T-helper 1 cell treated with Interleukin-12 subunit alpha and Interleukin-12 subunit beta and Interleukin-4 antibody, amounts not matched to agents 30 ng/mL and 1 ng/mL, for 36 hours (primary cell): ENCODE measurements around the gene WBP4. TPM values are rescaled to one million over a fixed set of nuclear protein-coding genes. Genes with fewer than 3 reads are reported as not detected.
"Not testable (repeated sequence)": the region's sequence is repeated elsewhere in the genome, so short reads cannot be mapped to it uniquely, and the experiment has no call there.

ENCODE experiments used
- intact Hi-C: fragments of 100-400 bp; cut with micrococcal nuclease; formaldehyde crosslinking; loops from one replicate; pipeline ENCODE4 v1.15.1; 2024
- total RNA-seq: library from RNA; stranded (reverse); gene quantifications from 2 replicates; pipeline ENCODE4 v1.2.3, GENCODE V29; 2022

The WBP4 gene, protein sequence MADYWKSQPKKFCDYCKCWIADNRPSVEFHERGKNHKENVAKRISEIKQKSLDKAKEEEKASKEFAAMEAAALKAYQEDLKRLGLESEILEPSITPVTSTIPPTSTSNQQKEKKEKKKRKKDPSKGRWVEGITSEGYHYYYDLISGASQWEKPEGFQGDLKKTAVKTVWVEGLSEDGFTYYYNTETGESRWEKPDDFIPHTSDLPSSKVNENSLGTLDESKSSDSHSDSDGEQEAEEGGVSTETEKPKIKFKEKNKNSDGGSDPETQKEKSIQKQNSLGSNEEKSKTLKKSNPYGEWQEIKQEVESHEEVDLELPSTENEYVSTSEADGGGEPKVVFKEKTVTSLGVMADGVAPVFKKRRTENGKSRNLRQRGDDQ
- total RNA-seq: 10.2 TPM in 2 replicates

GRCh38 chr13:41061075-41061913, at the start of gene WBP4:
TSS of gene WBP4 (plus strand) at chr13:41061509. CDS start at chr13:41061674, 165 bp downstream.
- intact Hi-C loops: loop anchor here (1.0 to 10.0 kb wide), 15 partner anchors 42 to 1211 kb away; partner anchors contain the start of genes AKAP11, ELF1, KBTBD6 and KBTBD7

- intact Hi-C loops: no loop called here
Observed at GRCh38 chr13:41012536-41012935, 48.8 kb upstream of the WBP4 start.

DNA sequence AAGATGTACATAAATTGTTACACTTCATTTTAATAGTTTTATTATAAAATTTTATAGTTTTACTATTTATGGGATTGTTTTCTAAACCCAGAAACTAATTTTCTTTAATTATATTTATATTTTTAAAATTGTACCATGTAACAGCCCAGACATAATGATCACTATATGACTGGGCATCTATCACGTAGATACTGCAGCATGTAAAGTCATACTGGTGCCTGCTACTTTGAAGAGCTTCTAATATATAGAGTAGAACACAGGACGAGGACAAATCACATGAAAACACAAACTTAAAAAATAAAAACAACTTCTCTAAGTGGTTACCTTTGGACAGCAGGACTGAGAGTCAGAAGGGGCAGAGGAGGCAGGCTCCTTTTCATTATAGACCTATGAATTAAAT, 47.5 kb upstream of the WBP4 start:
- intact Hi-C loops: no loop called here

DNA sequence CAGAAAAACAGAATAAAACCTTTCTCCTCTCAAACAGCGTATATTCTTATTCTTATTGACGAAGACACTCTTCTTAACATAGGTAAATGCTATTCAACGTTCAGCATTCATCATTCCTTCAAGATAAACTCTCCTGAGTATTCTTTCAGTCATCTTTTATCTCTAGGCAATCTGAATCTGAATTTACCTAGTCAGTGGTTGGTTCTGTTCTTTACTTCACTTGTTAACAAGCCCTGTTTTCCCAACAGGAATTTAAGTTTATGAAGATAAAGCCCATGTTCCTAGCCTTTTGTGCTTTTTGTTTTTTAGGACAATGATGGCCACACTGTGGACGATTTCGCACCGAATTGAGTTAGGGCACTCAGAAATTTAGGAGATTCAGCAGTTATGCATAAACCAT, 45.4 kb upstream of the WBP4 start:
- intact Hi-C loops: loop anchor here (5.0 kb wide), 2 partner anchors 349 to 1976 kb away; partner anchors contain the start of genes EPSTI1 and FOXO1

- intact Hi-C loops: loop anchor here (5.0 kb wide), 2 partner anchors 350 to 1975 kb away; partner anchors contain the start of genes EPSTI1 and FOXO1
Observed at GRCh38 chr13:41017159-41017558, 44.1 kb upstream of the WBP4 start.

GRCh38 chr13:41017817-41018601, 43.3 kb upstream of the WBP4 start:
- intact Hi-C loops: loop anchor here (2.0 to 5.0 kb wide), 5 partner anchors 13 to 1974 kb away; partner anchors contain the start of genes EPSTI1, FOXO1, MRPS31 and MTRF1

- intact Hi-C loops: loop anchor here (2.0 to 5.0 kb wide), 5 partner anchors 14 to 1974 kb away; partner anchors contain the start of genes EPSTI1, FOXO1, MRPS31 and MTRF1
Observed at GRCh38 chr13:41018602-41018948, 42.7 kb upstream of the WBP4 start.

DNA sequence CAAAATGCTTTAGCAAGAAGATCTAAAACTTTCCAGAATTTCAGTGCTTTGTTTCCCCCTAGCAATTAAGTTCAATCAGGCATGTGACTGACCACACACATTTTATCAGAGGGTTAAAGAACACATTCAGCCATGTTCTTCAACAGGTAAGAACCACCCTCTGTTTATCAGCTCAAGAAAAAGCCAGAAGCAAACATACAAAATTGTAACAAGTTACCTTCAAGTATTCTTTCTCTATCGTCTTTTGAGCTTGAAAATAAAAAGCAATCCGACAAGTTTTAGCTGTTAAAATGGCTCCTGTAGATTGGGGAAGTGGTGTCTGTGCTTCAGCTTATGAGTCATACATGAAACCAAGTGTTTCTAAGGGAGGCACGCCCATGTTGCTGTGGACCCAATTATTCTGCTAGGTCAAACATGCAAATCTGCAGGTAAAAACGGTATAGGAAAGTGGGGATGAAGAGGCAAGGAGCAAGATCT, 42.3 kb upstream of the WBP4 start, which contains the start of gene ELF1:
Gene ELF1, minus strand, starts transcription at position 306 of the 477 bp plus-strand sequence. CDS start 37,262 bp downstream, outside the sequence.
- intact Hi-C loops: loop anchor here (1.0 to 5.0 kb wide), 11 partner anchors 11 to 1973 kb away; partner anchors contain the start of genes EPSTI1, FOXO1, KBTBD6 and KBTBD7

DNA sequence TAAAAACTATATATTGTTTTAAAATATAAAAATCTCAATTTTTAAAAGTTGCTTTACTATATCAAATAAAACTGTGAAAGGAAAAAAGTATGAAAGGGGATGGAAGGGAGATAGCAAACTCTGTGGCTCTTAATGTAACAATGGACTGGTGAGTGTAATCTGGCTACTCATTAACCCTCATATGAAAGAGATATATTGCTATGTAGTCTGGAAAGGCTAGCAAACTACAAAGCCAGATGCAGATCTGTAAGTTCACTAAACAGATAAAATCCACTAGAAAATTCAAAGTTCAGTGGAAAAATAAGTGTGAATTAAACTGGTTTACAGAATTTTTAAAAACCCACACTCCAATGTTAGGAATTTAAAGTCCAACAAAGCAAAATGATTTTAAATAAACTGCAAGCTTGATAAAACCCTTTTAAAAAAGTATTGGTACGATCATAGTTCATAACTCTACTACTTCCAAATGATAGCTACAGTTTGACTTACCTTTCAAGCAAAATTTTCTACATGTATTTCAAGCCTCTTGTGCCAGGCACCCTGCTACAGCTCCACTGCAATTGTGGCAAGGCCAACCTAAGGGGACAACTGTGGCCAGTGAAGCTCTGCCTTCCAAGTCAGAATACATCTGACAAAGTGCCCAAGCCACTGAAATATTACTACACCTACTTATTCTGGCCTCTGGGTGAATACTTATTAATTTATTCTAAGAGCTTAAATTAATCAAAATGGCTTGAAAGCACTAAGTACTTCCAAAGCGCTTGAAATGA, 41.5 kb upstream of the WBP4 start:
- intact Hi-C loops: loop anchor here (1.0 to 5.0 kb wide), 11 partner anchors 11 to 1973 kb away; partner anchors contain the start of genes EPSTI1, FOXO1, KBTBD6 and KBTBD7

DNA sequence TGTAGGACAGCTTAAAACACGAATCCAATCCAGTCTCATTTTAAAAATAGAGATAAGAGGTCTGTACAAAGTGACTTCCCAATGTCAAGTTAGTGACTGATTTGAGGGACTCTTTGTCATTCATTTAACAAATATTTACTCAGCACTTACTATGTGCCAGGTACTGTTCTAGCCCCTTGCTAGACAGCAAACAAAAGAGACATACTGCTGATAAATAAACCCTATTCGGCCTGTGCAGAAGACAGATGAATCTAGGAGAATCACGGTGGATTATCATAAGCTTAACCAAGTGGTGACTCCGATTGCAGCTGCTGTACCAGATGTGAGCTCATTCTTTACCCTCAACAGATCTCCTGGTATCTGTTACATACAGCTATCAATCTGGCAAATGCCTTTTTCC, 35.8 kb upstream of the WBP4 start:
- intact Hi-C loops: no loop called here

GRCh38 chr13:41026788-41027187, 34.5 kb upstream of the WBP4 start:
- intact Hi-C loops: no loop called here

DNA sequence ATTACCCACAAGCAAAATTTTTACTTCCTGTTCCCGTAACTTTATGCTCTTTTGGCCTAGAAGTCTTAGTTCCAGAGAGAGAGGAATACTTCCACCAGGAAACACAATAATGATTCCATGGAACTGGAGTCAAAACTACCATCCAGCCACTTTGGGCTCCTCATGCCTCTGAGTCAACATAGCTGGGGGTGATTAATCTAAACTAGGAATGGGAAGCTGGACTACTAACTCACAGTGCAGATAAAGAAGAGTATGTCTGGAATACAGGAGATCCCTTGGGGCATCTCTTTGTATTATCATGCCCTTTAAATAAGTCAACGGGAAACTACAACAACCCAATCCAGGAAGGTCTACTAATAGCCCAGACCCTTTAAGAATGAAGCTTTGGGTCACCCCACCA, 33.3 kb upstream of the WBP4 start:
- intact Hi-C loops: no loop called here

DNA sequence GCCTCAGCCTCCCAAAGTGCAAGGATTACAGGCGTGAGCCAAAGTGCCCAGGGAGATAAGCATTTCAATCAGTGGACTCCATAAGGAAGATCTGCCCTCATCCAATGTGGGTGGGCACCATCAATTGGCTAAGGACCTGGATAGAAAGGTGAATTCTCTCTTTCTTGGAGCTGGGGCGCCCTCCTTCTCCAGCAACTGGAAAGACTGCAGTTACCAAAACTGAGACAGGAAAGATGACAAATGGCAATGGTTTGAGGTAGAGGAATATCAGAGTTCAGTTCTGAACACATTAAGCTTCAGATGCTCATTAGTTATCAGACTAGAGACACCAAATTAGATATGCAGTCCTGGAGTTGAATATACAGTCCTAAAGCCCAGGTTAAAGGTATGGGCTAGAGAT, 31.7 kb upstream of the WBP4 start:
- intact Hi-C loops: no loop called here

DNA sequence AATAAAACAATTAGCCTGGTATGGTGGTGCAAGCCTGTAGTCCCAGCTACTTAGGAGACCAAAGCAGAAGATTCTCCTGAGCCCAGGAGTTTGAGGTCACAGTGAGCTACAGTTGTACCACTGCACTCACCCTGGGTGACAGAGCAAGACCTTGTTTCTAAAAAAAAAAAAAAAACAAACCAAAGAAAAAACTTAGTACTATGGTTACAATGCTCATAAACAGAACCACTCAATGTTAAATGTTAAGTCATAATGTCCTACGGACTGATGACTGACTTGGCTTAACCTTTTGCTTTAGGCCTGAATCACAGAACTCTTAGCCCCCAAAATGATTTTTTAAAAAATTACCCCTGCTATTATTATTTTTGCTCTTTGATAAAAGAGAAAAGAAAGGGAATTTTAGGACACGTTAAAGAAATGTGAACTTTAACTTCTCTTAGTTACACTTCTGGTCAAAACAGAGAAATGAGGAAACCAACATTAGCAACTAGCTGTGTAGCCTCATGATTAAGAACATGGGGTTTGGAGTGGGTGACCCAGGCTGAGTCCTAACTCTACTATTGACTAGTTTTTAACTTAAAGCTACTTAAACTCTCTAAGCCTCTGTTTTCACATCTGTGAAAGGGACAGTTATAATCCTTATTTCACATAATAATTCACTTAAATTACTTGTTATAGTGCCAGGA, 28.5 kb upstream of the WBP4 start:
- intact Hi-C loops: no loop called here

- intact Hi-C loops: no loop called here
Observed at GRCh38 chr13:41034382-41034781, 26.9 kb upstream of the WBP4 start.

DNA sequence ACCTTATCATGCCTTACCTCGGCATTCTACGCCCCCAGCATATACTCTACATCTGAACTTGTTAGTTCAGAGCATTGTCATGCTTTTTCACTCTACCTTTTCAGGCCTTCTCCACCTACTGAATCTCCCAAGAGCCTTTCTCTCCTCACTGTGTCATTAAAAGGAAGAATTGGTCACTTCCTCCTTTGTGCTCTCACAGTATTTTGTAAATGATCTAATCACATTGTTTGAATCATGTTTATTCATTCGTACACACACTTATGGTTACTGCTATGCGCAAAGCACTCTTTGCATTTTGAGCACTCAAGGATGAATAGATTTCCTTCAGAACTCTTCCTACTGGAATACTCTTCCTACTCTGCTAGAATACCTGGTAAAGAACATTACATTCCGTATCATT, 26.4 kb upstream of the WBP4 start:
- intact Hi-C loops: no loop called here

GRCh38 chr13:41036557-41036956, 24.8 kb upstream of the WBP4 start:
- intact Hi-C loops: not testable (repeated sequence)

DNA sequence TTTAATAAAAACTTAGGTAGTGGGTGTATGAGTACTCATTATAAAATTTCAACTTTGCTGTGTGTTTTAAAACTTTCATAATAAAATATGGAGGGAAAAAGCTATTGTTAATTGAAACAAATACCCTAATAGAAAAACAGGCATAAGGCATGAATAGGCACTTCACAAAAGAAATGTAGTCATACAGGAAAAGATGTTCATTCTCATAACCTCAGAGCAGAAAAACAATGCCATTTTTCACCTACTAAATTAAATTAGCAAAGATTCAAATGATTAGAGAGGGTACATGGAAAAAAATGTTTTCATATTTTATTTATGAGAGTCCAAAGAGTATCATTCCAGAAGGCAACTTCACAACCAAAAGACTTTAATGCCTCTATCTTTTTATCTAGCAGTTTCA, 21.6 kb upstream of the WBP4 start:
- intact Hi-C loops: no loop called here

GRCh38 chr13:41040584-41041334, 20.6 kb upstream of the WBP4 start:
- intact Hi-C loops: no loop called here
